KOPT-K1 (cell line): ENCODE measurements around the gene GIMAP2.

Source experiments
- H3K27ac ChIP-seq: fragments of 200-600 bp; sonication (generic); 2 replicates; pipeline ENCODE4 v1.5.1; 2016; ENCODE audit warnings: antibody characterized with exemption, mild to moderate bottlenecking, low read depth, low read length; ENCODE audit not compliant: poor library complexity, severe bottlenecking
- H3K36me3 ChIP-seq: fragments of 200-600 bp; sonication (generic); 2 replicates; pipeline ENCODE4 v1.5.1; 2017; ENCODE audit warnings: antibody characterized with exemption, mild to moderate bottlenecking, low read length, moderate library complexity; ENCODE audit not compliant: insufficient read depth
- H3K9me3 ChIP-seq: fragments of 200-600 bp; sonication (generic); 2 replicates; pipeline ENCODE4 v1.5.1; 2017; ENCODE audit warnings: antibody characterized with exemption, low read length, mild to moderate bottlenecking; ENCODE audit not compliant: insufficient read depth, poor library complexity, severe bottlenecking

The GIMAP2 gene

DNA sequence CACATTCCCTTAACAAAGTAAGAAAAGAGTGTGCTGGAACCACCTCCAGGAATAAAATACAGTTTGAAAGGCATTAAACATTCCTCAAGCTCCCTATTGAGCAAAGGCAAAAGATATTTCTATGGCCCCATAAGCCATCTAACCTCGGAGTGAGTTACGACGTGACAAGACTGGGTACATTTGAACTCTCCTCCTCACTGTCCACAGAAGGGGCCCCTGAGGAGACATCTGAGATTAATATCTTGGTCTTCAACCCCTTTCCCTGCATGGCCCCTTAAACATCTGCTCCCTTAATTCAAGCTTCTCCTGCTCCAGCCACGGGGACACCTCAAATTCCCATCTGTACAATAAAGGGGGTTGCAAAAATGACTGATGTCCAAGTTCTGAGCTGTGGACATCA is 31.4 kb downstream of the GIMAP2 start:
- Histone ChIP-seq H3K9me3 (peaks cover 26% of the 10 kb centered on the region), H3K36me3 (peaks cover 55% of the 10 kb centered on the region), H3K27ac (peak overlapping the region; percentile 99)

DNA sequence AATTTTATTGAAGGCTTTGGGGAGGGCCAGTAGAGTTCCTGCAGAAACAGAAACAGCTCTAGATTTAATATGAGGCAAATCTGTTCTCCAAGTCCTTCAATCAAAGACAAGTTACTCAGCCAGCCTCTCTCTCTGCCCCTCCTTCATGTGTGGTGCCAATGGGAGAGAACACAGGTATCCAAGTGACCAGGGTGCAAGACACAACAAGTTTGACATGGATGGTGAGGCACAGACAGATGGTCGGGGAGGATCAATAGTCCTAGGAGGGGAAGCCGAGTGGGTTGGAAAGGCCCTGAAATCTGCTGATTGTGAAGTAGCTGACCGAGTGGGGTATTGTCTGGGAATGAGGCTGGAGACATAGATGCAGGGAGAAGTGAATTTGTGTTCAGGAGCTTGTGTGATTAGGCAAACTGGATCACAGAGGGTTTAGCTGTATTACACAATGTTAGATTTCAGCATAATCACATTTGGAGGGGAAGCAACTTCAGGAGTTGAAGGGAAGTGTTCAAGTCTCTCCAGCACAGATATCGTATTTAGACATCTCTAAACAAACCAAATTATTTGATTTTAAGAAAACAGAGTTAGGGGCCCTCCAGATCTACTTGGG is 32.4 kb downstream of the GIMAP2 start:
- Histone ChIP-seq H3K9me3 (peaks cover 21% of the 10 kb centered on the region), H3K27ac (peak overlapping the region; percentile 99), H3K36me3 (peaks cover 65% of the 10 kb centered on the region)

GRCh38 chr7:150719436-150719835 is 33.9 kb downstream of the GIMAP2 start:
- peak overlapping the region; percentile 99 for H3K27ac ChIP-seq

GRCh38 chr7:150719960-150720891 is 34.7 kb downstream of the GIMAP2 start:
- Histone ChIP-seq H3K9me3 (peaks cover 15% of the 10 kb centered on the region), H3K36me3 (peaks cover 88% of the 10 kb centered on the region), H3K27ac (peak overlapping the region; percentile 99)

More at GRCh38 chr7:150719436-150719835, 33.9 kb downstream of the GIMAP2 start:
- Histone ChIP-seq H3K36me3 (peaks cover 80% of the 10 kb centered on the region), H3K9me3 (peaks cover 8% of the 10 kb centered on the region)

- Histone ChIP-seq H3K9me3 (peaks cover 32% of the 10 kb centered on the region), H3K27ac (peak overlapping the region; percentile 99), H3K36me3 (peaks cover 99% of the 10 kb centered on the region)
These were observed 36.5 kb downstream of the GIMAP2 start for GRCh38 chr7:150721970-150722373.

- peaks cover 99% of the 10 kb centered on the region for H3K36me3 ChIP-seq
- H3K27ac ChIP-seq, result peak overlapping the region; percentile 99
- H3K9me3 ChIP-seq, result peaks cover 38% of the 10 kb centered on the region
These were observed 37.0 kb downstream of the GIMAP2 start for GRCh38 chr7:150722431-150722931.

GRCh38 chr7:150723467-150723866 is 38.0 kb downstream of the GIMAP2 start:
- Histone ChIP-seq H3K9me3 (peaks cover 47% of the 10 kb centered on the region), H3K27ac (peak overlapping the region; percentile 99), H3K36me3 (peaks cover 96% of the 10 kb centered on the region)

GRCh38 chr7:150727381-150727780 is 41.9 kb downstream of the GIMAP2 start:
- Histone ChIP-seq H3K36me3 (peaks cover 56% of the 10 kb centered on the region), H3K27ac (no peak overlapping the region), H3K9me3 (peaks cover 58% of the 10 kb centered on the region)

DNA sequence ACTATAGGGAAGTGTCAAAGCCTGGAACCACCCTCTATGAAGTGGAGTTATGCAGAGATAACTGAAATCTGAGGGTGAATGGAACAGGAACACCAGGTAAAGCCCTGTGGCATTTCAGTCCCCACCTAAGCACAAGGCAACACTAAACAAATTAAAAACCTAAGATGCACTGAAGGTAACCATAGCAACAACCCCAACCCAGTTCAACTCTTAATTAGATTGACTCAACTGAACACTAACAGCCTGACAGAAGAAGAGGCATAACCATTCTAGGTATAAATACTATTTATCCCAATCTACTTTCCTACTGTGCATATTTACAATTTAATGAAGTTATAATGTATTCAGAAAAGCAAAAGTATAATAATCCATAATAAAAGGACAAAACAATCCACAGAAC is 42.5 kb downstream of the GIMAP2 start:
- H3K36me3 ChIP-seq, result peaks cover 50% of the 10 kb centered on the region
- no peak overlapping the region for H3K27ac ChIP-seq
- H3K9me3 ChIP-seq, result peaks cover 55% of the 10 kb centered on the region

DNA sequence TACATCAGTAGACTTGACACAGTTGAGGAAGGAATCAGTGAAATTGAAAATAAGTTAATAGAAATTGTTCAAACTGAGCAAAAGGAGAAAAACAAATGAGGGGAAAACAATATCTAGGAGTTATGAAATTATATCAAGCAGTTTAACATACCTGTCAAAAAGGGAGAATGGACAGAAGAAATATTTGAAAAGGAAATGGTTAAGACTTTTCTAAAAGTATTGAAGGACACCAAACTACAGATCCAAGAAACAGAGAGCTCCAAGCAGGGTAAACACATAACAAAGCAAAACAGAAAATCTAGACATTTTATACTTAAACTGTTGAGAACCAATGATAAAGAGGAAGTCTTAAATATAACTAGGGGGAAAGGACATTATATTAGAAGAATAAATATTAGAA is 43.1 kb downstream of the GIMAP2 start:
- Histone ChIP-seq H3K9me3 (peaks cover 55% of the 10 kb centered on the region), H3K27ac (no peak overlapping the region), H3K36me3 (peaks cover 44% of the 10 kb centered on the region)

DNA sequence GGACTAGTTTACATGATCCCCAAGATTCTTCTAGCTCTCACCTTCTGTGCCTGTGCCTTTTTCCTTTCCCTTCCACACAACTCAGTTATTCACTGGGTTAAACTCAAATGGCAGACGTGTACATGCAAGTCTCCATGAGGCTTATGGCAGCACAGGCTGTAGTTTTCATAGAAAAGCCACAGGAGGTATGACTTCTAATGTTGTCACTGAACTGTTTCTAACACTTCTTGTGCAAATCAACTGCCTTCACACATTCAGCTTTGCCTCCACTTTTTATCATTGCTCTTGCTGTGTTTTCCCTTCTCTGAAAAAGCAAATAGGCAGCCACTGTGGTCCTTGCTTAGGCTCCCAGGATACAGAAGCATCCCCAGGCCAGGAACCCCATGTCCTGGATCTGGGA is 46.4 kb downstream of the GIMAP2 start:
- H3K27ac ChIP-seq, result peak overlapping the region; percentile 100
- H3K9me3 ChIP-seq, result peaks cover 29% of the 10 kb centered on the region
- peaks cover 12% of the 10 kb centered on the region for H3K36me3 ChIP-seq

GRCh38 chr7:150732786-150733481 is 47.4 kb downstream of the GIMAP2 start:
- Histone ChIP-seq H3K9me3 (peaks cover 18% of the 10 kb centered on the region), H3K27ac (peak overlapping the region; percentile 100), H3K36me3 (peaks cover 5% of the 10 kb centered on the region)

- Histone ChIP-seq H3K9me3 (peaks cover 12% of the 10 kb centered on the region), H3K27ac (peak overlapping the region; percentile 100), H3K36me3 (peaks cover 9% of the 10 kb centered on the region)
These were observed 48.1 kb downstream of the GIMAP2 start for GRCh38 chr7:150733482-150734095.

DNA sequence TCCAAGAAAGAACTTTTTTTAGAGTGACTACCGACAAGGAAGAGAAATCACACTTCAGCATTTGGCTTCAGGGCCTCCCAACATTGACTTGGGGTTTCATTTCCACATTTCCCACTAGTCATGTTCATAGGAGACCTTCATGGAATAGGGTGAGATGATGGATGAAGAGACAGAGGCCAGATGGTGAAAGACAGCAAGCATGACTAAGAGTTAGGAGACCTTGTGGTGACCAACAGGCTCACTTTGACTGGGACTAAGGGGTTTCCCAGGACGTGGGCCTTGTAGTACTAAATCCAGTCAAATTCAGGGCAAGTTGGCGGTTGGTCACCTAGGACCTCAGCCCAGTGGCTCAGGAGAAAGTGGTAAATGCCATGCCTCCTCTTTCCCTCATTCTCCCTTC is 48.7 kb downstream of the GIMAP2 start:
- Histone ChIP-seq H3K27ac (peak overlapping the region; percentile 100), H3K9me3 (peaks cover 5% of the 10 kb centered on the region), H3K36me3 (peaks cover 16% of the 10 kb centered on the region)
